Nephron progenitor cell (in vitro differentiated cells): ENCODE data around the gene EML5.

ENCODE experiments used
- DNase-seq: peaks from one replicate; pipeline ENCODE4 v3.0.0; 2021
- H3K27ac Mint-ChIP-seq: 2 replicates; pipeline ENCODE4 v1.8.0; 2021; ENCODE audit warnings: mild to moderate bottlenecking, moderate library complexity, mixed read lengths
- H3K27me3 Mint-ChIP-seq: 2 replicates; pipeline ENCODE4 v1.8.0; 2021; ENCODE audit warnings: mild to moderate bottlenecking, low read depth, mixed read lengths; ENCODE audit not compliant: poor library complexity
- H3K36me3 Mint-ChIP-seq: 2 replicates; pipeline ENCODE4 v1.8.0; 2021; ENCODE audit warnings: low read depth, mixed read lengths
- H3K4me1 Mint-ChIP-seq: 2 replicates; pipeline ENCODE4 v1.8.0; 2021; ENCODE audit warnings: mixed read lengths
- H3K4me3 Mint-ChIP-seq: 2 replicates; pipeline ENCODE4 v1.8.0; 2021; ENCODE audit warnings: mild to moderate bottlenecking, moderate library complexity, mixed read lengths
- H3K9me3 Mint-ChIP-seq: 2 replicates; pipeline ENCODE4 v1.8.0; 2021; ENCODE audit warnings: mild to moderate bottlenecking, moderate library complexity, mixed read lengths
- TF ChIP-seq, protein P1 (sequence below): fragments of 200-600 bp; sonication (generic); IDR thresholded peaks from 2 replicates; pipeline ENCODE4 v1.5.0; 2021; ENCODE audit warnings: antibody characterized with exemption

The EML5 gene

GRCh38 chr14:88818018-88818417 lies 25.3 kb upstream of the EML5 start:
- no peak overlapping the region for H3K27ac Mint-ChIP-seq
- H3K4me1 Mint-ChIP-seq, result peaks cover 15% of the 10 kb centered on the region
- H3K9me3 Mint-ChIP-seq, result no peaks in the 10 kb centered on the region
- no peak for DNase-seq
- peaks cover 21% of the 10 kb centered on the region for H3K27me3 Mint-ChIP-seq
- TF ChIP-seq, protein P1, sequence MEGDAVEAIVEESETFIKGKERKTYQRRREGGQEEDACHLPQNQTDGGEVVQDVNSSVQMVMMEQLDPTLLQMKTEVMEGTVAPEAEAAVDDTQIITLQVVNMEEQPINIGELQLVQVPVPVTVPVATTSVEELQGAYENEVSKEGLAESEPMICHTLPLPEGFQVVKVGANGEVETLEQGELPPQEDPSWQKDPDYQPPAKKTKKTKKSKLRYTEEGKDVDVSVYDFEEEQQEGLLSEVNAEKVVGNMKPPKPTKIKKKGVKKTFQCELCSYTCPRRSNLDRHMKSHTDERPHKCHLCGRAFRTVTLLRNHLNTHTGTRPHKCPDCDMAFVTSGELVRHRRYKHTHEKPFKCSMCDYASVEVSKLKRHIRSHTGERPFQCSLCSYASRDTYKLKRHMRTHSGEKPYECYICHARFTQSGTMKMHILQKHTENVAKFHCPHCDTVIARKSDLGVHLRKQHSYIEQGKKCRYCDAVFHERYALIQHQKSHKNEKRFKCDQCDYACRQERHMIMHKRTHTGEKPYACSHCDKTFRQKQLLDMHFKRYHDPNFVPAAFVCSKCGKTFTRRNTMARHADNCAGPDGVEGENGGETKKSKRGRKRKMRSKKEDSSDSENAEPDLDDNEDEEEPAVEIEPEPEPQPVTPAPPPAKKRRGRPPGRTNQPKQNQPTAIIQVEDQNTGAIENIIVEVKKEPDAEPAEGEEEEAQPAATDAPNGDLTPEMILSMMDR, result no peak
- no peak overlapping the region for H3K4me3 Mint-ChIP-seq
- H3K36me3 Mint-ChIP-seq, result no peaks in the 10 kb centered on the region

DNA sequence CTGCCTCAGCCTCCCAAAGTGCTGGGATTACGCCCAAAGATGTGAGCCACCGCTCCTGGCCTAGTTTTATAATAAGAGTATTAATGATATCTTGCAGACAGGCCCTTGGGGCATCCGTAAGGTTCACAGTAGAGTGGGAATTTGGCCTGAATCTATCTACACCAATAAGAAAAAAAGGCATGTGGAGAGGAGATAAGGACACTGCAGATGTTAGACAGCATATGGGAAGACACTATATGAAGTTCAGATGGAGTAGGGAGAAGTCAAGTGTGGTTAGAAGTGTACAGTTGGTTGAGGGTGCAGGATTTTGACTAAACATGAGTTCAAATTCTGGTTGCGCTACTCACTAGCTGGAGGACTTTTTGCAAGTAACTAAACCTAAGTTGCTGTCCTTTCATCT lies 23.2 kb upstream of the EML5 start:
- Mint-ChIP-seq H3K27ac (no peak overlapping the region), H3K4me1 (peaks cover 14% of the 10 kb centered on the region), H3K9me3 (no peaks in the 10 kb centered on the region), H3K4me3 (no peak overlapping the region), H3K36me3 (no peaks in the 10 kb centered on the region), H3K27me3 (peaks cover 28% of the 10 kb centered on the region)
- no peak for DNase-seq
- TF ChIP-seq, protein P1, result no peak

- TF ChIP-seq, protein P1, result no peak
- Mint-ChIP-seq H3K4me3 (no peak overlapping the region), H3K9me3 (peaks cover 57% of the 10 kb centered on the region), H3K27me3 (peaks cover 12% of the 10 kb centered on the region), H3K27ac (no peak overlapping the region), H3K36me3 (peaks cover 5% of the 10 kb centered on the region), H3K4me1 (no peaks in the 10 kb centered on the region)
- DNase-seq, result no peak
Measured at GRCh38 chr14:88808359-88808758, 15.6 kb upstream of the EML5 start.

DNA sequence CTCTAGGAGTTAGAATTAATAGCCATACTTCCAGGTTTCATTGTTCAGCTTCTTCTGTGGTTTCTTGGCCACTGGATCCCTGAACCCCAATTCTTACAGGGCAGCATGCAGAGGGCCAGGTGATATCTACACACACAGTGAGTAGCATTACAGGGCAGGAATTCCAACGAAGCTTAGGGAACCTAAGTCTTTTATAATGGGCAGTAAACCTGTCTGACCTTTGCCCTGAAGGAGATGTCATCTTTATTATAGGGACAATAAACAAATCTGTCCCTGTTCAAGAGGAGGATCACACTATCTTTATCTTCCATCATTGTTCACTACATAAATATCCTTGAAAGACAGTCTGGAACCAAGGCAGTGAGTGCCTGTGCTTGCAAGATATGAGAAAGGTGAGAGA lies 11.7 kb upstream of the EML5 start:
- no peaks in the 10 kb centered on the region for H3K4me1 Mint-ChIP-seq
- no peak overlapping the region for H3K27ac Mint-ChIP-seq
- TF ChIP-seq, protein P1, result no peak
- peaks cover 9% of the 10 kb centered on the region for H3K27me3 Mint-ChIP-seq
- H3K36me3 Mint-ChIP-seq, result peaks cover 5% of the 10 kb centered on the region
- no peak for DNase-seq
- H3K4me3 Mint-ChIP-seq, result no peak overlapping the region
- peaks cover 58% of the 10 kb centered on the region for H3K9me3 Mint-ChIP-seq

DNA sequence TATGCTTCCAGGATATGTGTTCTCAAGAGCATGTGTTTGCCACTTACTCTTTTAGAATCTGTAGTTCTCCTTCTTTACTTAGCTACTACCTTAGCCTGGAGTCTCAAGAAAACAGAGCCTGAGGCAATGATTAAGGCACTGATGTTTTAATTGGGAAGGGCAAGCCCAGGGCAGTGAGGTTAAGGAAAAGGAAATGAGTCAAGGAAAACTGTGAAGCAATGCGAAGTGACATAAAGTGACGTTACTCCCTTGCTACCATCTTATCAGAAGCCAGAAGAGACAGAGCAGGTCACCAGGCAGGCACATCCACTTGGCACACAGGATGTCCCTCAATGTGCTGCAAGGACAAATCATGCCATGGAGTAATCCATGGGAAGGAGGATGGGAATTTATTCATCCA lies 11.3 kb upstream of the EML5 start:
- Mint-ChIP-seq H3K9me3 (peaks cover 54% of the 10 kb centered on the region), H3K4me1 (no peaks in the 10 kb centered on the region), H3K36me3 (peaks cover 5% of the 10 kb centered on the region), H3K27ac (no peak overlapping the region), H3K4me3 (no peak overlapping the region), H3K27me3 (peaks cover 13% of the 10 kb centered on the region)
- DNase-seq, result no peak
- TF ChIP-seq, protein P1, result no peak

GRCh38 chr14:88802596-88802995 lies 9.8 kb upstream of the EML5 start:
- peaks cover 23% of the 10 kb centered on the region for H3K27me3 Mint-ChIP-seq
- peaks cover 43% of the 10 kb centered on the region for H3K9me3 Mint-ChIP-seq
- no peak overlapping the region for H3K27ac Mint-ChIP-seq
- TF ChIP-seq, protein P1, result no peak
- DNase-seq, result no peak
- no peak overlapping the region for H3K4me3 Mint-ChIP-seq
- no peaks in the 10 kb centered on the region for H3K4me1 Mint-ChIP-seq
- H3K36me3 Mint-ChIP-seq, result peaks cover 5% of the 10 kb centered on the region
